SU-DHL-6 (cell line): ENCODE measurements around the gene CAB39.

Experiments
- H2AFZ ChIP-seq: fragments of 200-600 bp; sonication (generic); 2 replicates; pipeline ENCODE4 v1.6.1; 2014; ENCODE audit warnings: low read depth, mild to moderate bottlenecking, moderate library complexity, mixed read lengths, antibody characterized with exemption, low read length; ENCODE audit not compliant: severe bottlenecking
- H3F3A ChIP-seq: fragments of 200-600 bp; shearing (Covaris generic); 2 replicates; pipeline ENCODE4 v1.6.0; 2016; ENCODE audit warnings: antibody characterized with exemption, mild to moderate bottlenecking; ENCODE audit not compliant: insufficient read depth
- H3K27ac ChIP-seq: fragments of 200-600 bp; sonication (generic); 2 replicates; pipeline ENCODE4 v1.5.1; 2016; ENCODE audit warnings: low read depth, mild to moderate bottlenecking, low read length, moderate library complexity, mixed read lengths
- H3K27me3 ChIP-seq: fragments of 200-600 bp; sonication (generic), shearing (Covaris generic); 2 replicates; pipeline ENCODE4 v1.6.0; 2014; ENCODE audit warnings: mild to moderate bottlenecking, low read length
- H3K36me3 ChIP-seq: fragments of 200-600 bp; sonication (generic); 2 replicates; pipeline ENCODE4 v1.6.1; 2014; ENCODE audit warnings: mild to moderate bottlenecking, low read length, mixed read lengths
- H3K4me2 ChIP-seq: fragments of 300-600, 200-600 bp; shearing (Covaris generic), sonication (generic); 2 replicates; pipeline ENCODE4 v1.6.0; 2014; ENCODE audit warnings: low read length, low read depth, mild to moderate bottlenecking; ENCODE audit not compliant: poor library complexity, severe bottlenecking
- H3K4me3 ChIP-seq: fragments of 200-600 bp; sonication (generic); 2 replicates; pipeline ENCODE4 v1.5.1; 2014; ENCODE audit warnings: antibody characterized with exemption, low read length, mild to moderate bottlenecking, mixed read lengths; ENCODE audit not compliant: insufficient read depth, poor library complexity, severe bottlenecking
- H3K79me2 ChIP-seq: fragments of 200-600 bp; sonication (generic); 2 replicates; pipeline ENCODE4 v1.6.1; 2014; ENCODE audit warnings: mild to moderate bottlenecking, low read length, moderate library complexity; ENCODE audit not compliant: insufficient read depth
- H3K9ac ChIP-seq: fragments of 200-600 bp; sonication (generic); 2 replicates; pipeline ENCODE4 v1.7.0; 2014; ENCODE audit warnings: mild to moderate bottlenecking, low read length
- H3K9me2 ChIP-seq: fragments of 200-600 bp; sonication (generic); replicated peaks from 2 replicates; pipeline ENCODE4 v1.6.1; 2014; ENCODE audit warnings: low read length; ENCODE audit not compliant: insufficient read depth
- H3K9me3 ChIP-seq: fragments of 200-600 bp; sonication (generic); 2 replicates; pipeline ENCODE4 v1.6.1; 2014; ENCODE audit warnings: low read length, mixed read lengths; ENCODE audit not compliant: insufficient read depth
- H4K20me1 ChIP-seq: fragments of 200-600 bp; sonication (generic); 2 replicates; pipeline ENCODE4 v1.6.1; 2014; ENCODE audit warnings: low read depth, mild to moderate bottlenecking, antibody characterized with exemption, low read length, moderate library complexity, mixed read lengths
- EZH2phosphoT487 ChIP-seq: fragments of 200-600 bp; sonication (generic), shearing (Covaris generic); conservative IDR thresholded peaks from 2 replicates; pipeline ENCODE4 v1.6.1; 2018; ENCODE audit warnings: mild to moderate bottlenecking, antibody characterized with exemption, low read length, moderate library complexity, mixed read lengths
- TF ChIP-seq, protein P1 (sequence below): fragments of 200-600 bp; sonication (generic); IDR thresholded peaks from one replicate; pipeline ENCODE4 v1.5.1; 2017; ENCODE audit warnings: antibody characterized with exemption, mild to moderate bottlenecking, low read length, moderate library complexity; ENCODE audit not compliant: insufficient read depth, poor library complexity, severe bottlenecking

Gene CAB39

DNA sequence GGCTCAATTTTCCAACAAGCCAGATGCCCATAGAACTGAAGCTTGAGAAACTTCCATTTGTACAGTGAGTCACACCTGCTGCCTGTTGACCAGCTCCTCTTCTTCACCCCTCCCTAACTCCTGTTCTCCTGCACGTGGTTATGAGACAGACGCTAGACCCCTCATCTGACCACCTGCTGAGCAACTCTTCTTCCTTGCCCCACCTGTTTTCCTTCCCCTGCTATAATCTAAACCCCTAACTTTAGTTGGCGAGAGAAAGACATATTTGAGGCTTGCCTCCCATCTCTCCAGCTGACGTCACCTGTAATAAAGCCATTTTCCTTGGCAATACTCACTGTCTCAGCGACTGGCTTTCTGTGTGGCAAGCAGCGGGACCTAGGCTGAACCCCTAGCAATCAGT, 129.8 kb downstream of the CAB39 start:
- Histone ChIP-seq H3K27me3 (no peaks in the 10 kb centered on the region), H3F3A (no peaks in the 10 kb centered on the region)
- TF ChIP-seq, protein P1, sequence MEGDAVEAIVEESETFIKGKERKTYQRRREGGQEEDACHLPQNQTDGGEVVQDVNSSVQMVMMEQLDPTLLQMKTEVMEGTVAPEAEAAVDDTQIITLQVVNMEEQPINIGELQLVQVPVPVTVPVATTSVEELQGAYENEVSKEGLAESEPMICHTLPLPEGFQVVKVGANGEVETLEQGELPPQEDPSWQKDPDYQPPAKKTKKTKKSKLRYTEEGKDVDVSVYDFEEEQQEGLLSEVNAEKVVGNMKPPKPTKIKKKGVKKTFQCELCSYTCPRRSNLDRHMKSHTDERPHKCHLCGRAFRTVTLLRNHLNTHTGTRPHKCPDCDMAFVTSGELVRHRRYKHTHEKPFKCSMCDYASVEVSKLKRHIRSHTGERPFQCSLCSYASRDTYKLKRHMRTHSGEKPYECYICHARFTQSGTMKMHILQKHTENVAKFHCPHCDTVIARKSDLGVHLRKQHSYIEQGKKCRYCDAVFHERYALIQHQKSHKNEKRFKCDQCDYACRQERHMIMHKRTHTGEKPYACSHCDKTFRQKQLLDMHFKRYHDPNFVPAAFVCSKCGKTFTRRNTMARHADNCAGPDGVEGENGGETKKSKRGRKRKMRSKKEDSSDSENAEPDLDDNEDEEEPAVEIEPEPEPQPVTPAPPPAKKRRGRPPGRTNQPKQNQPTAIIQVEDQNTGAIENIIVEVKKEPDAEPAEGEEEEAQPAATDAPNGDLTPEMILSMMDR, result no peak
- TF ChIP-seq EZH2phosphoT487, result no peak

DNA sequence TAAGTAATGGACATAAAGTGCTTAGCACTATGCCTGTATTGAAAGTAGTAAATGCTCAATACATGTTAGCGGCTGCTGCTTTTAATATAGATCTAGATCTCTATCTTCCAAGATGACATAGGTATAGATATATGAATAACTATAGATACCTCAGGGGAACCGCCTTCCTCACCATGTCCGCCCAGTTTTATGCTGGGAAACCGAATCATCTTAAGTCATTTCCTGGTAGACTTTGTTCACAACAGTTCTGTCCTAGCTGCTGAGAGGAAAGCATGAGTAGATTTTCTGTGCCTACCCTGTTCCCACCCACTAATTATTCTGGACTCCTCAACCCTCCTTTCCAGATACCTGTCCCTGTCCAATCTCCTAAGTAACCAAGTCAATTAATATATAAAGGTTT, 130.5 kb downstream of the CAB39 start:
- H3K36me3 ChIP-seq, result no peaks in the 10 kb centered on the region
- H2AFZ ChIP-seq, result no peak overlapping the region
- H4K20me1 ChIP-seq, result no peaks in the 10 kb centered on the region
- no peaks in the 10 kb centered on the region for H3K9me3 ChIP-seq
- no peaks in the 10 kb centered on the region for H3K79me2 ChIP-seq
- H3K9me2 ChIP-seq, result no peaks in the 10 kb centered on the region
- no peak overlapping the region for H3K4me2 ChIP-seq
- H3K9ac ChIP-seq, result no peak overlapping the region
- H3K27me3 ChIP-seq, result no peaks in the 10 kb centered on the region
- no peak overlapping the region for H3K27ac ChIP-seq
- H3K4me3 ChIP-seq, result no peak overlapping the region
- TF ChIP-seq EZH2phosphoT487, result no peak
- TF ChIP-seq, protein P1, result no peak
- no peaks in the 10 kb centered on the region for H3F3A ChIP-seq

More for the DNA sequence above, 129.8 kb downstream of the CAB39 start:
- H3K36me3 ChIP-seq, result no peaks in the 10 kb centered on the region
- H3K4me3 ChIP-seq, result no peak overlapping the region
- H3K4me2 ChIP-seq, result no peak overlapping the region
- H4K20me1 ChIP-seq, result no peaks in the 10 kb centered on the region
- H3K27ac ChIP-seq, result no peak overlapping the region
- H3K9me2 ChIP-seq, result no peaks in the 10 kb centered on the region
- H2AFZ ChIP-seq, result no peak overlapping the region
- no peak overlapping the region for H3K9ac ChIP-seq
- H3K9me3 ChIP-seq, result no peaks in the 10 kb centered on the region
- H3K79me2 ChIP-seq, result no peaks in the 10 kb centered on the region

DNA sequence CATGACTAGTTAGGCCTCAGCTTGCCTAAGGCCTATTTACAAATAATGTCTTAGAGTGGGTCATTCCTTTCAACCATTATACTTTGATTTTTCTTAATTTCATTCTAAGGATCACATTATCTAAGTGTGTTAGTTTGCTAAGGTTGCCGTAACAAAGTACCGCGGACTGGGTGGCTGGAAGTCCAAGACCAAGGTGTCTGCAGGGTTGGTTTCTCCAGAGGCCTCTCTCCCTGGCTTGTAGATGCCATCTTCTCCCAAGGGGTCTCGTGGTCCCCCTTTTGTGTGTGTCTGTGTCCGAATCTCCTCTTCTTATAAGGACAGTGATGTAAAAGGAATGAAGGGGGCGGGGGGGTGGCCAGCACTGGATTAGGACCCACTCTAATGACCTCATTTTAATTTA, 133.7 kb downstream of the CAB39 start:
- H2AFZ ChIP-seq, result no peak overlapping the region
- no peaks in the 10 kb centered on the region for H4K20me1 ChIP-seq
- H3F3A ChIP-seq, result no peaks in the 10 kb centered on the region
- H3K9me2 ChIP-seq, result no peaks in the 10 kb centered on the region
- no peaks in the 10 kb centered on the region for H3K36me3 ChIP-seq
- no peak overlapping the region for H3K4me3 ChIP-seq
- H3K27ac ChIP-seq, result no peak overlapping the region
- H3K79me2 ChIP-seq, result no peaks in the 10 kb centered on the region
- no peak overlapping the region for H3K4me2 ChIP-seq
- H3K9me3 ChIP-seq, result no peaks in the 10 kb centered on the region
- no peaks in the 10 kb centered on the region for H3K27me3 ChIP-seq
- TF ChIP-seq, protein P1, result no peak
- no peak for TF ChIP-seq EZH2phosphoT487
- no peak overlapping the region for H3K9ac ChIP-seq
